PC-3 (cell line): Measurements from ENCODE around the gene TRAPPC11. TPM values are rescaled to one million over a fixed set of nuclear protein-coding genes. Genes with fewer than 3 reads are reported as not detected.

Experiments
- ATAC-seq: fragments of 200-7000 bp; cut with Tn5 transposase; 2 replicates; pipeline ENCODE4 v1.9.1; 2020; ENCODE audit warnings: mild to moderate bottlenecking, moderate library complexity
- BruUV-seq: library from RNA; stranded (reverse); fragments of 400-500 nt; replicated peaks from 2 replicates; lab custom pipeline; 2021; lab: Mats Ljungman, UMichigan
- CTCF ChIA-PET: fragments of 300-600 bp; sonication (Branson Sonifier 250); formaldehyde crosslinking; loops from one replicate; lab custom pipeline; 2022; ENCODE audit warnings: antibody characterized with exemption; lab: Charles Lee
- POLR2A ChIA-PET: fragments of 300-600 bp; sonication (Branson Sonifier 250); formaldehyde crosslinking; loops from one replicate; lab custom pipeline; 2022; ENCODE audit warnings: antibody characterized with exemption; ENCODE audit not compliant: unreplicated experiment; lab: Charles Lee
- DNase-seq: peaks from one replicate; pipeline ENCODE4 v3.0.0-alpha.2; 2015
- H2AFZ ChIP-seq: fragments of 300-600 bp; sonication (generic); 2 replicates; pipeline ENCODE4 v1.6.0; 2016; ENCODE audit warnings: antibody characterized with exemption, low read length
- H3F3A ChIP-seq: fragments of 300-600 bp; sonication (generic); one replicate; pipeline ENCODE4 v1.6.0; 2017; ENCODE audit warnings: antibody characterized with exemption, low read length, control low read depth, mild to moderate bottlenecking; ENCODE audit not compliant: unreplicated experiment
- H3K27ac ChIP-seq: fragments of 300-600 bp; sonication (generic); 2 replicates; pipeline ENCODE4 v1.5.1; 2016; ENCODE audit warnings: mild to moderate bottlenecking, low read length
- H3K27me3 ChIP-seq: fragments of 300-600 bp; sonication (generic); 2 replicates; pipeline ENCODE4 v1.6.1; 2016; ENCODE audit warnings: low read length, mixed read lengths
- H3K36me3 ChIP-seq: fragments of 300-600 bp; sonication (generic); 2 replicates; pipeline ENCODE4 v1.6.1; 2016; ENCODE audit warnings: low read depth, mixed run types, low read length, mixed read lengths
- H3K4me1 ChIP-seq: fragments of 300-600 bp; sonication (generic); 2 replicates; pipeline ENCODE4 v1.5.1; 2016; ENCODE audit warnings: low read length; ENCODE audit not compliant: insufficient read depth
- H3K4me2 ChIP-seq: fragments of 300-600 bp; sonication (generic); 2 replicates; pipeline ENCODE4 v1.6.0; 2016; ENCODE audit warnings: low read length
- H3K4me3 ChIP-seq: fragments of 300-600 bp; sonication (generic); 2 replicates; pipeline ENCODE4 v1.5.1; 2016; ENCODE audit warnings: mild to moderate bottlenecking, low read length, mixed read lengths
- H3K79me2 ChIP-seq: fragments of 300-600 bp; sonication (generic); 2 replicates; pipeline ENCODE4 v1.6.1; 2017; ENCODE audit warnings: low read length, mixed read lengths
- H3K9ac ChIP-seq: fragments of 300-600 bp; sonication (generic); 2 replicates; pipeline ENCODE4 v1.6.0; 2016; ENCODE audit warnings: mild to moderate bottlenecking, low read length
- H3K9me2 ChIP-seq: fragments of 300-600 bp; sonication (generic); replicated peaks from 2 replicates; pipeline ENCODE4 v1.6.1; 2016; ENCODE audit warnings: mixed run types, low read length, mixed read lengths
- H3K9me3 ChIP-seq: fragments of 300-600 bp; sonication (generic); 2 replicates; pipeline ENCODE4 v1.6.1; 2016; ENCODE audit warnings: low read length, mixed read lengths
- H4K20me1 ChIP-seq: fragments of 300-600 bp; sonication (generic); 2 replicates; pipeline ENCODE4 v1.6.1; 2016; ENCODE audit warnings: low read length, mixed read lengths
- CTCF ChIP-seq: fragments of 300-600 bp; sonication (generic); conservative IDR thresholded peaks from 2 replicates; pipeline ENCODE4 v1.5.1; 2017; ENCODE audit warnings: antibody characterized with exemption, low read depth, mild to moderate bottlenecking, low read length
- EZH2 ChIP-seq: fragments of 300-600 bp; sonication (generic); IDR thresholded peaks from one replicate; pipeline ENCODE4 v1.6.1; 2017; ENCODE audit warnings: antibody characterized with exemption, mild to moderate bottlenecking, low read length; ENCODE audit not compliant: unreplicated experiment
- EZH2phosphoT487 ChIP-seq: fragments of 300-600 bp; sonication (generic); IDR thresholded peaks from 2 replicates; pipeline ENCODE4 v1.6.1; 2018; ENCODE audit warnings: mild to moderate bottlenecking, antibody characterized with exemption, low read length, borderline replicate concordance
- intact Hi-C: fragments of 100-400 bp; cut with micrococcal nuclease; formaldehyde crosslinking; loops from 2 replicates; pipeline ENCODE4 v1.9.0; 2023
- total RNA-seq: library from RNA; depleted of rRNA; stranded (reverse); fragments of >200 nt; gene quantifications from 2 replicates; pipeline ENCODE4 v1.2.3, GENCODE V29; 2014

TRAPPC11 gene
- total RNA-seq, 1 experiment from 2014 or later, result 20.0 TPM

DNA sequence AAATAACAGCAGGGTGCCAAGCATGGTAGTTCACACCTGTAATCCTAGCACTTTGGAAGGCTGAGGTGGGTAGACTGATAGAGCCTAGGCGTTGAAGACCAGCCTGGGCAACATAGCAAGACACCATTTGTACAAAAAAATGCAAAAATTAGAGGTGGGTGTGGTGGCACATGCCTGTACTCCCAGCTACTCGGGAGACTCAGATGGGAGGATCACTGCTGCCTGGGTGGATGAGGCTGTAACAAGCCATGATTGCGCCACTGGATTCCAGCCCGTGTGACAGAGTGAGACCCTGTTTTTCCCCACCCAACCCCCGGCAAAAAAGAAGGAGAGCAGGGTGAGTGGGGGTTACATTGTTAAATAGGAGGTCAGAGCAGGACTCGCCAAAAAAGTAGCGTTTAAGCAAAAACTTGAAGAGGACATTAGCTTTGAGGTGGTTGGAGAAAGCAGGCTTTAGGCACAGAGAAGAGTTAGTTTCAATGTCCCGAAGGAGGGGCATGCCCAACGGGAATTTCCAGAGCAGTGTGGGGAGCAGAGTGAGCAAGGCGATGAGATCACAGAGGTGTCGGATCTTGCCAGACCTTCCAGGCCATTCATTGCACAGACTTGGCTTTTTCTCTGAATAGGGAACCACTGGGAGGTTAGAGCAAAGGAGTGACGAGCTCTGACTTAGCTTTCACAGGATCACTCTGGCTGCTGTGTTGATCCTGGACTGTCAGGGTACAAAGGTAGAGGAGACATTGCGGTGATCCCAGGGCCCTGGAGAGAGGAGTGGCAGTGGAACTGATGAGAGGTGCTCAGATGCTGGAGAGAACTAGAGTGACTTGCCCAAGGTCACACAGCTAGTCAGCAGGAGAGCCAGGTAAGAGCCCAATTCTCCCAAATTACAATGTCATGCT lies 70.6 kb downstream of the TRAPPC11 start:
- ChIA-PET CTCF (no interaction called here), POLR2A (no interaction called here)
- H2AFZ ChIP-seq, result no peak overlapping the region
- no peak overlapping the region for H3K4me3 ChIP-seq
- H3K79me2 ChIP-seq, result no peaks in the 10 kb centered on the region
- DNase-seq (no peak), ATAC-seq (no peak)
- no peaks in the 10 kb centered on the region for H3K4me1 ChIP-seq
- H3K27me3 ChIP-seq, result no peaks in the 10 kb centered on the region
- BruUV-seq, result no TSS peak
- no peaks in the 10 kb centered on the region for H3K36me3 ChIP-seq
- H4K20me1 ChIP-seq, result no peaks in the 10 kb centered on the region
- intact Hi-C loops, result no loop called here
- H3K9ac ChIP-seq, result no peak overlapping the region
- no peaks in the 10 kb centered on the region for H3K9me2 ChIP-seq
- no peaks in the 10 kb centered on the region for H3K9me3 ChIP-seq
- H3F3A ChIP-seq, result no peaks in the 10 kb centered on the region
- TF ChIP-seq CTCF (no peak), EZH2phosphoT487 (no peak), EZH2 (no peak)
- H3K4me2 ChIP-seq, result no peak overlapping the region
- no peak overlapping the region for H3K27ac ChIP-seq

- Histone ChIP-seq H3K36me3 (no peaks in the 10 kb centered on the region), H4K20me1 (no peaks in the 10 kb centered on the region), H3K9ac (no peak overlapping the region), H3K9me3 (no peaks in the 10 kb centered on the region), H3K9me2 (no peaks in the 10 kb centered on the region), H3F3A (no peaks in the 10 kb centered on the region), H3K4me1 (no peaks in the 10 kb centered on the region), H3K4me2 (no peak overlapping the region), H2AFZ (no peak overlapping the region), H3K27me3 (no peaks in the 10 kb centered on the region), H3K27ac (no peak overlapping the region), H3K79me2 (no peaks in the 10 kb centered on the region), H3K4me3 (no peak overlapping the region)
- no peak for ATAC-seq
- CTCF ChIA-PET, result no interaction called here
- no TSS peak for BruUV-seq
- intact Hi-C loops, result no loop called here
- no peak for DNase-seq
- no peak for TF ChIP-seq EZH2phosphoT487
- TF ChIP-seq CTCF, result no peak
- TF ChIP-seq EZH2, result no peak
- POLR2A ChIA-PET, result no interaction called here
These were observed 73.2 kb downstream of the TRAPPC11 start for GRCh38 chr4:183732296-183732695.

DNA sequence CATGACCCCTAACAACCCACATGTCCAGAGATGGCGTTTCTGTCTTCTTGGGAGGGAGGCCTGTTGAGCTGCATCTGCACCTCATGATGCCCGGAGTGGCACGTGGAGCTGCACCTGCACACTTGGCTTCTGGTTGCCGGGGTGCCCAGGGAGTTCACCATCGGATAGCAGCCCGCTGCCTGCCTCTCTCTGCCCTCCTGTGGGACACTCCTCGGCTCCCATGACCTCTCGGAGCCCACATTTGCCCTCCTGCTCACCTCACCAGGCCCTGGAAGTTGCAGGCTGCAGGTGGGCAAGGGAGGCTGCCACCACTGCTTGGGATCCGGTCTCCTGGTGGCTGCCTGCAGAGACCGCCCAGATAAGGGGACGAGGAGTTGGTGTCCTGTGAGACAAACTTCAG lies 74.1 kb downstream of the TRAPPC11 start:
- intact Hi-C loops, result no loop called here
- Histone ChIP-seq H3K9me2 (no peaks in the 10 kb centered on the region), H3K79me2 (no peaks in the 10 kb centered on the region), H3K4me1 (peaks cover 3% of the 10 kb centered on the region; the same call in 1 of the 2 replicates), H3K4me2 (no peak overlapping the region), H3K36me3 (no peaks in the 10 kb centered on the region), H3K9me3 (no peaks in the 10 kb centered on the region), H3K9ac (no peak overlapping the region), H3K4me3 (no peak overlapping the region), H2AFZ (no peak overlapping the region), H3K27ac (no peak overlapping the region), H3F3A (no peaks in the 10 kb centered on the region), H3K27me3 (no peaks in the 10 kb centered on the region), H4K20me1 (no peaks in the 10 kb centered on the region)
- CTCF ChIA-PET, result no interaction called here
- BruUV-seq, result no TSS peak
- POLR2A ChIA-PET, result interaction anchor here (0.7 kb wide), 1 partner anchor 281 kb away, joined by 3 read pairs; no protein-coding TSS in a partner anchor
- TF ChIP-seq EZH2phosphoT487 (no peak), CTCF (no peak), EZH2 (no peak)
- ATAC-seq (no peak), DNase-seq (no peak)
